GM18508 (cell line): ENCODE results near the gene HIVEP1.

Experiments
- ATAC-seq: cut with Tn5 transposase; IDR thresholded peaks from one replicate; pipeline ENCODE4 v1.9.1; 2021; ENCODE audit warnings: moderate number of reproducible peaks; ENCODE audit not compliant: insufficient read depth, unreplicated experiment

Gene HIVEP1

DNA sequence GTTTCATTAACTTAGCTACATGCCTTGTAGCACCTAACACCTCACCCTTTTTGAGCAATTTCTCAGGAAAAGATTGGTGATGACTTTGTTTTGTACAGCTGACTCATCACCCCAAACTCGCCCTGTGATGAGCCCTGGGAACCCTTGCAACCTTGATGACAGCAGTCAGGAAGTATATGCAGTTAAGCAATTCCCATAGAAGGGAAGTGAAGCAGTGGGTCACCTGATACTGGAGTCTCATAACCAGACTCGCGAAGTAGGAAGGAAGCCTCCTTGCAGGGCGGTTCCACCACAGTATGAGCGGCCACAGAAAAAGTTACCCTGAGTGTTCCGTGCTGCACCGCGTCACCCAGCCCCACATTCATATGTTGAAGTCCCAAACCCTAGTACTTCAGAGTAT is 196.1 kb downstream of the HIVEP1 start:
- ATAC-seq: no peak

DNA sequence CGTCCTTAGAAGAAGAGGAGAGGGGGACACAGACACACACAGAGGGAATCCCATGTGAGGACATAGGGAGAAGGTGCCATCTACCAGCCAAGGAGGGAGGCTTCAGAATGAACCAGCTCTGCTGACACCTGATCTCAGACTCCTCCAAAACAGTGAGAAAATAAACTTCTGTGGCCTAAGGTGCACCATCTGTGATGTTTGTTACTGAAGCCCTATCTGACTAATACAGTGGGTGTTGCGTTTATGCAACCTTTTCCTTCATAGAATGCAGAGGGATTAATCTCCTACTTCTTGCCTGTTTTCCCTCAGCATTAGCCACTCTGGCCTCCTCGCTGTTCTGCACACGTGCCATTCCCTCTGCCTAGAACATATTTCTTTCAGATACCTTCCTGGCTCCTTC is 196.6 kb downstream of the HIVEP1 start:
- no peak for ATAC-seq
